ENCODE results near the gene SRP72.

The SRP72 gene

DNA sequence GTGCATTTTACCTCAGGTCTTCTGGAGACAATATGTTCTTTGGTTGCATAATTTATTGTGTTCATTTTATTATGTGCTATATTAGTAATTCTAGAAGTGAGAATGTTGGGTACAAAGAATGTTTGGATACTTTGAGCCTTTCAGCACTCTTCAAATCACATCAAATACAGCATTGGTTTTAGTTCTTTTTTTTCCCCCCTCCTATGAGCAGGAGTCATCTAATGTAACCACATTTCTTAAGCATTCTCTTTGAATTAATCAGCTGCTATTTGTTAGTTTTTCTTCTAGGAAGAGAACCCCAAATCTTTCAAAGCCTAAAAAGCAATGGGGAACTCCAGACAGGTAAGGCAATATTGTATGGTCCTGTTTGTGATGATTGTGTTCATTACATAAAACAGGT lies 84.9 kb downstream of the SRP72 start:
- H3K4me3 ChIP-seq (ENCODE audit: low read length) = no peak overlapping the region
- H3K36me3 ChIP-seq (ENCODE audit: insufficient read depth, low read length) = no peaks in the 10 kb centered on the region
- H3K9ac ChIP-seq (ENCODE audit: low read depth, low read length) = no peak overlapping the region
- no peaks in the 10 kb centered on the region for H3K9me3 ChIP-seq (replicated peaks; ENCODE audit: low read length)
- H3K4me2 ChIP-seq (ENCODE audit: low read length) = no peak overlapping the region
- no peaks in the 10 kb centered on the region for H3K4me1 ChIP-seq (ENCODE audit: control insufficient read depth, insufficient read depth, low read length)
- peaks cover 13% of the 10 kb centered on the region for H3K27me3 ChIP-seq (ENCODE audit: control insufficient read depth, insufficient read depth, low read length)
